GM12878 (cell line): ENCODE results near the gene BRME1. TPM values are rescaled to one million over a fixed set of nuclear protein-coding genes. Genes with fewer than 3 reads are reported as not detected.

ENCODE experiments used
- ATAC-seq: fragments of 200-7000 bp; cut with Tn5 transposase; 3 replicates; pipeline ENCODE4 v1.9.1; 2020; ENCODE audit warnings: mild to moderate bottlenecking, moderate library complexity
- BruUV-seq: library from RNA; stranded (reverse); fragments of 400-500 nt; replicated peaks from 2 replicates; lab custom pipeline; 2021; lab: Mats Ljungman, UMichigan
- CTCF ChIA-PET: fragments of 300-600 bp; sonication (Branson Sonifier 250); formaldehyde crosslinking; extraction: SDS; loops from one replicate; lab custom pipeline; 2021; ENCODE audit warnings: inconsistent platforms; lab: Yijun Ruan, JAX
- POLR2A ChIA-PET: fragments of 350-600 bp; formaldehyde crosslinking; extraction: SDS; loops from one replicate; lab custom pipeline; 2021; ENCODE audit warnings: inconsistent platforms; lab: Charles Lee
- RAD21 ChIA-PET: fragments of 300-600 bp; sonication (Branson Sonifier 250); formaldehyde crosslinking; loops from one replicate; lab custom pipeline; 2023; ENCODE audit warnings: antibody characterized with exemption; ENCODE audit not compliant: unreplicated experiment; lab: Charles Lee
- SMC1A ChIA-PET: fragments of 300-600 bp; sonication (Branson Sonifier 250); formaldehyde crosslinking; loops from one replicate; lab custom pipeline; 2023; ENCODE audit not compliant: unreplicated experiment, uncharacterized antibody; lab: Charles Lee
- DNase-seq: peaks from one replicate; pipeline ENCODE4 v3.0.0-alpha.2; 2011; ENCODE audit warnings: low read depth, low spot score
- FAIRE-seq: peaks from 3 replicates; lab custom pipeline; 2011; peaks lifted over from hg19 to GRCh38; lab: Jason Lieb, UNC
- H2AFZ ChIP-seq: 2 replicates; pipeline ENCODE4 v1.6.0; 2011; ENCODE audit warnings: low read depth, low read length, control low read depth; ENCODE audit not compliant: control insufficient read depth
- H3K27ac ChIP-seq: 2 replicates; pipeline ENCODE4 v1.5.1; 2011; ENCODE audit warnings: control low read depth; ENCODE audit not compliant: control insufficient read depth, insufficient read depth
- H3K27me3 ChIP-seq, 2 experiments: replicated peaks in 1 of 2; 2 replicates each; pipeline versions ENCODE4 v1.6.0 to v1.6.1; 2011; ENCODE audit warnings: low read length in 1 of 2; ENCODE audit not compliant: control insufficient read depth in 2 of 2, insufficient read depth in 2 of 2
- H3K36me3 ChIP-seq, 2 experiments: 2 replicates each; pipeline ENCODE4 v1.5.1; 2011; ENCODE audit warnings: low read length in 1 of 2; ENCODE audit not compliant: control insufficient read depth in 2 of 2, insufficient read depth in 2 of 2
- H3K4me1 ChIP-seq: 2 replicates; pipeline ENCODE4 v1.6.1; 2011; ENCODE audit warnings: mild to moderate bottlenecking, low read length, moderate library complexity, mixed read lengths; ENCODE audit not compliant: control insufficient read depth, insufficient read depth
- H3K4me2 ChIP-seq: 2 replicates; pipeline ENCODE4 v1.6.0; 2011; ENCODE audit warnings: control low read depth; ENCODE audit not compliant: control insufficient read depth, insufficient read depth
- H3K4me3 ChIP-seq: fragments of 200-600 bp; sonication (generic); 2 replicates; pipeline ENCODE4 v1.5.1; 2016
- H3K79me2 ChIP-seq: 2 replicates; pipeline ENCODE4 v1.6.0; 2011; ENCODE audit warnings: low read length; ENCODE audit not compliant: control insufficient read depth, insufficient read depth
- H3K9ac ChIP-seq: 2 replicates; pipeline ENCODE4 v1.8.0; 2011; ENCODE audit warnings: low read length, control low read depth, mixed read lengths; ENCODE audit not compliant: control insufficient read depth, insufficient read depth
- H3K9me3 ChIP-seq: replicated peaks from 3 replicates; pipeline ENCODE4 v1.5.1; 2011; ENCODE audit warnings: mild to moderate bottlenecking, low read length; ENCODE audit not compliant: control insufficient read depth, insufficient read depth
- H4K20me1 ChIP-seq: 2 replicates; pipeline ENCODE4 v1.6.0; 2011; ENCODE audit not compliant: control insufficient read depth, insufficient read depth
- CHD4 ChIP-seq: fragments of 200-600 bp; sonication (generic); IDR thresholded peaks from 2 replicates; pipeline ENCODE4 v1.6.1; 2016; ENCODE audit warnings: mild to moderate bottlenecking
- DPF2 ChIP-seq: fragments of 450-650 bp; IDR thresholded peaks from 2 replicates; pipeline ENCODE4 v1.6.1; 2017; ENCODE audit warnings: mild to moderate bottlenecking
- NFIC ChIP-seq: IDR thresholded peaks from 2 replicates; pipeline ENCODE4 v1.6.1; 2012; ENCODE audit warnings: low read depth, mild to moderate bottlenecking, inconsistent platforms, low read length, moderate library complexity
- NRF1 ChIP-seq: conservative IDR thresholded peaks from 2 replicates; pipeline ENCODE4 v1.6.1; 2011; ENCODE audit warnings: mild to moderate bottlenecking, low read depth, low read length, improper control_type of control experiment
- PAX5 ChIP-seq: IDR thresholded peaks from 2 replicates; pipeline ENCODE4 v1.6.1; 2011; ENCODE audit warnings: low read depth, low read length, borderline replicate concordance
- POLR2A ChIP-seq: IDR thresholded peaks from 2 replicates; pipeline ENCODE4 v1.6.1; 2011; ENCODE audit warnings: low read depth, mild to moderate bottlenecking, low read length
- POU2F2 ChIP-seq: IDR thresholded peaks from 3 replicates; pipeline ENCODE4 v1.6.1; 2011; ENCODE audit warnings: low read depth, mild to moderate bottlenecking, low read length, borderline replicate concordance
- RAD21 ChIP-seq: IDR thresholded peaks from 2 replicates; pipeline ENCODE4 v1.6.1; 2011; ENCODE audit warnings: mild to moderate bottlenecking, low read depth, low read length, moderate library complexity; ENCODE audit not compliant: insufficient read depth
- RCOR1 ChIP-seq: conservative IDR thresholded peaks from 2 replicates; pipeline ENCODE4 v1.6.1; 2012; ENCODE audit warnings: low read depth, low read length, improper control_type of control experiment
- RFX5 ChIP-seq: IDR thresholded peaks from 2 replicates; pipeline ENCODE4 v1.6.1; 2011; ENCODE audit warnings: low read depth, low read length, improper control_type of control experiment
- SREBF2 ChIP-seq: IDR thresholded peaks from 2 replicates; pipeline ENCODE4 v1.6.1; 2012; ENCODE audit warnings: mild to moderate bottlenecking, low read length
- SRF ChIP-seq, 2 experiments: IDR thresholded peaks; 2 replicates each; pipeline ENCODE4 v1.6.1; 2011; ENCODE audit warnings: low read depth in 2 of 2, low read length in 2 of 2, mild to moderate bottlenecking in 1 of 2, moderate library complexity in 1 of 2
- TCF7 ChIP-seq: IDR thresholded peaks from 2 replicates; pipeline ENCODE4 v1.6.1; 2014; ENCODE audit warnings: antibody characterized with exemption, borderline replicate concordance
- ZBTB4 ChIP-seq: fragments of 450-650 bp; formaldehyde crosslinking; IDR thresholded peaks from 2 replicates; pipeline ENCODE4 v1.4.0; 2022; ENCODE audit warnings: mild to moderate bottlenecking, moderate library complexity
- ZNF207 ChIP-seq: fragments of 450-650 bp; IDR thresholded peaks from 2 replicates; pipeline ENCODE4 v1.6.1; 2014; ENCODE audit warnings: antibody characterized with exemption, mild to moderate bottlenecking, borderline replicate concordance
- ZNF24 ChIP-seq: fragments of 450-650 bp; IDR thresholded peaks from 2 replicates; pipeline ENCODE4 v1.6.1; 2017; ENCODE audit warnings: antibody characterized with exemption, mild to moderate bottlenecking
- WGBS: methylation state at CpG from one replicate; pipeline ENCODE4 v1.1.6; 2016; ENCODE audit warnings: low lambda C conversion rate; ENCODE audit not compliant: insufficient replicate concordance, insufficient coverage; ENCODE audit errors: missing lambda C conversion rate; 5-methylcytosine and 5-hydroxymethylcytosine counted together
- in situ Hi-C: fragments of 300-500 bp; cut with MboI; formaldehyde crosslinking; loops from 9 replicates; pipeline ENCODE4 v1.14.3; 2018; ENCODE audit warnings: mixed read lengths
- intact Hi-C: fragments of 100-400 bp; cut with micrococcal nuclease; formaldehyde crosslinking; loops from one replicate; pipeline ENCODE4 v1.14.2; 2022; ENCODE audit not compliant: unreplicated experiment
- polyA plus RNA-seq, 11 experiments: library from polyadenylated mRNA; depleted of rRNA in 4 of 11; unstranded in 6 of 11; stranded (reverse) in 5 of 11; fragments of >200 nt; fragmentation: Nextera tagmentation in 4 of 11; fragmentation: Illumina TruSeq in 1 of 11; extraction: Ambion mirVana in 4 of 11; extraction: Trizol in 1 of 11; gene quantifications; 1 replicate in 1 of 11; 2 replicates in 10 of 11; pipeline versions ENCODE4 v1.2.1 to v1.2.3, GENCODE V29; 2011 to 2016; ENCODE audit warnings: inconsistent platforms in 2 of 11, missing spikeins in 2 of 11, low read depth in 1 of 11
- total RNA-seq, 4 experiments: library from RNA; depleted of rRNA in 3 of 4; stranded (reverse); fragments of >200 nt in 3 of 4; fragmentation: Illumina TruSeq in 1 of 4; extraction: Trizol in 1 of 4; gene quantifications; 2 replicates each; pipeline versions ENCODE4 v1.2.1 to v1.2.3, GENCODE V29; 2013 to 2021

Gene BRME1
- total and polyA plus RNA-seq, 10 of the 15 experiments (the other 5 are each of a cell fraction or from before 2014, with no cell fraction given): 0.07 to 2.2 (median 1.1) TPM; not detected in 1

- TF ChIP-seq RFX5: no peak
- TF ChIP-seq RCOR1: no peak
- no peak for TF ChIP-seq SREBF2
- no peak for TF ChIP-seq NRF1
Observed at GRCh38 chr19:13930402-13930801, 24.5 kb upstream of the BRME1 start (continued).

GRCh38 chr19:13929956-13930355 is 24.0 kb upstream of the BRME1 start:
- RAD21 ChIA-PET: no interaction called here
- no peak for DNase-seq

GRCh38 chr19:13929340-13929739 is 23.4 kb upstream of the BRME1 start:
- WGBS: 96% methylated on average over 10 of the region's 12 CpGs
- ChIA-PET RAD21 (no interaction called here), CTCF (no interaction called here), POLR2A (no interaction called here), SMC1A (no interaction called here)
- DNase-seq (no peak), FAIRE-seq (no peak), ATAC-seq (no peak)
- Histone ChIP-seq H3K9me3 (no peaks in the 10 kb centered on the region), H2AFZ (no peak overlapping the region), H3K4me1 (no peaks in the 10 kb centered on the region), H3K9ac (no peak overlapping the region), H3K27ac (no peak overlapping the region), H3K4me3 (no peak overlapping the region), H3K27me3 (no peaks in the 10 kb centered on the region), H4K20me1 (no peaks in the 10 kb centered on the region), H3K79me2 (no peaks in the 10 kb centered on the region), H3K4me2 (no peak overlapping the region), H3K36me3 (peaks cover 0 to 1% of the 10 kb centered on the region in 2 experiments; a peak in 2 of 4 replicates)
- intact Hi-C loops (no loop called here), in situ Hi-C loops (no loop called here)
- no TSS peak for BruUV-seq
- TF ChIP-seq ZBTB4 (CRISPR knock-in tag): no peak
- no peak for TF ChIP-seq TCF7
- TF ChIP-seq POU2F2: no peak
- TF ChIP-seq ZNF24: no peak
- TF ChIP-seq SRF (IDR thresholded peaks at IDR 0.05; ENCODE audit: low read depth in 2 of 2, low read length in 2 of 2): no peak
- TF ChIP-seq CHD4: no peak
- no peak for TF ChIP-seq ZNF207
- TF ChIP-seq DPF2: no peak
- TF ChIP-seq RAD21: no peak

More at GRCh38 chr19:13929956-13930355, 24.0 kb upstream of the BRME1 start:
- no peak overlapping the region for H3K27ac ChIP-seq
- H3K4me2 ChIP-seq: no peak overlapping the region
- no peaks in the 10 kb centered on the region for H3K27me3 ChIP-seq
- H3K36me3 ChIP-seq: peaks cover 0 to 1% of the 10 kb centered on the region in 2 experiments; a peak in 2 of 4 replicates
- no peaks in the 10 kb centered on the region for H3K79me2 ChIP-seq
- intact Hi-C loops: no loop called here
- no peak overlapping the region for H3K9ac ChIP-seq
- ChIA-PET CTCF (no interaction called here), POLR2A (no interaction called here), SMC1A (no interaction called here)
- no peak overlapping the region for H3K4me3 ChIP-seq
- H4K20me1 ChIP-seq: no peaks in the 10 kb centered on the region
- no peak for FAIRE-seq
- no peak for TF ChIP-seq PAX5
- TF ChIP-seq POLR2A: 0 out of 2 replicates have a peak, but pooled peaks have one; percentile 7
- no peak for TF ChIP-seq NFIC
- no peak overlapping the region for H2AFZ ChIP-seq
- H3K4me1 ChIP-seq: no peaks in the 10 kb centered on the region
- in situ Hi-C loops: no loop called here
- no TSS peak for BruUV-seq
- no peaks in the 10 kb centered on the region for H3K9me3 ChIP-seq
- WGBS: 85% methylated on average over 5 of the region's 17 CpGs
- no peak for ATAC-seq
